ENCODE data around the gene ZNF750. TPM values are rescaled to one million over a fixed set of nuclear protein-coding genes. Genes with fewer than 3 reads are reported as not detected.

The ZNF750 gene
- total RNA-seq, 2 donors from 2014 or later = 7.0 to 10.3 TPM

GRCh38 chr17:82801377-82801970, 38.3 kb downstream of the ZNF750 start:
- WGBS = 96% methylated on average over 63 of the region's 63 CpGs
- Histone ChIP-seq H3K27me3 (replicated peaks; ENCODE audit: insufficient read depth) (no peaks in the 10 kb centered on the region), H3K36me3 (no peaks in the 10 kb centered on the region), H3K4me3 (no peak overlapping the region), H3K27ac (no peak overlapping the region), H3K4me1 (replicated peaks) (no peaks in the 10 kb centered on the region), H3K9me3 (no peaks in the 10 kb centered on the region)
- intact Hi-C loops (cut with DNase I) = no loop called here
- TF ChIP-seq, protein P1, sequence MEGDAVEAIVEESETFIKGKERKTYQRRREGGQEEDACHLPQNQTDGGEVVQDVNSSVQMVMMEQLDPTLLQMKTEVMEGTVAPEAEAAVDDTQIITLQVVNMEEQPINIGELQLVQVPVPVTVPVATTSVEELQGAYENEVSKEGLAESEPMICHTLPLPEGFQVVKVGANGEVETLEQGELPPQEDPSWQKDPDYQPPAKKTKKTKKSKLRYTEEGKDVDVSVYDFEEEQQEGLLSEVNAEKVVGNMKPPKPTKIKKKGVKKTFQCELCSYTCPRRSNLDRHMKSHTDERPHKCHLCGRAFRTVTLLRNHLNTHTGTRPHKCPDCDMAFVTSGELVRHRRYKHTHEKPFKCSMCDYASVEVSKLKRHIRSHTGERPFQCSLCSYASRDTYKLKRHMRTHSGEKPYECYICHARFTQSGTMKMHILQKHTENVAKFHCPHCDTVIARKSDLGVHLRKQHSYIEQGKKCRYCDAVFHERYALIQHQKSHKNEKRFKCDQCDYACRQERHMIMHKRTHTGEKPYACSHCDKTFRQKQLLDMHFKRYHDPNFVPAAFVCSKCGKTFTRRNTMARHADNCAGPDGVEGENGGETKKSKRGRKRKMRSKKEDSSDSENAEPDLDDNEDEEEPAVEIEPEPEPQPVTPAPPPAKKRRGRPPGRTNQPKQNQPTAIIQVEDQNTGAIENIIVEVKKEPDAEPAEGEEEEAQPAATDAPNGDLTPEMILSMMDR (IDR thresholded peaks at IDR 0.05) = no peak
- TF ChIP-seq POLR2A (IDR thresholded peaks at IDR 0.05) (no peak), POLR2AphosphoS5 (IDR thresholded peaks at IDR 0.05) (no peak)
- no peak for DNase-seq (ENCODE audit: low spot score)

- Histone ChIP-seq H3K27me3 (replicated peaks; ENCODE audit: insufficient read depth) (no peaks in the 10 kb centered on the region), H3K4me1 (replicated peaks) (no peaks in the 10 kb centered on the region), H3K4me3 (no peak overlapping the region), H3K36me3 (no peaks in the 10 kb centered on the region), H3K9me3 (no peaks in the 10 kb centered on the region), H3K27ac (no peak overlapping the region)
- intact Hi-C loops (cut with DNase I) = no loop called here
- 95% methylated on average over 15 of the region's 15 CpGs for WGBS
- TF ChIP-seq, protein P1 (IDR thresholded peaks at IDR 0.05) = no peak
- TF ChIP-seq POLR2A (IDR thresholded peaks at IDR 0.05) = no peak
- no peak for TF ChIP-seq POLR2AphosphoS5 (IDR thresholded peaks at IDR 0.05)
- no peak for DNase-seq (ENCODE audit: low spot score)
Measured at GRCh38 chr17:82800885-82801284, 38.9 kb downstream of the ZNF750 start.

DNA sequence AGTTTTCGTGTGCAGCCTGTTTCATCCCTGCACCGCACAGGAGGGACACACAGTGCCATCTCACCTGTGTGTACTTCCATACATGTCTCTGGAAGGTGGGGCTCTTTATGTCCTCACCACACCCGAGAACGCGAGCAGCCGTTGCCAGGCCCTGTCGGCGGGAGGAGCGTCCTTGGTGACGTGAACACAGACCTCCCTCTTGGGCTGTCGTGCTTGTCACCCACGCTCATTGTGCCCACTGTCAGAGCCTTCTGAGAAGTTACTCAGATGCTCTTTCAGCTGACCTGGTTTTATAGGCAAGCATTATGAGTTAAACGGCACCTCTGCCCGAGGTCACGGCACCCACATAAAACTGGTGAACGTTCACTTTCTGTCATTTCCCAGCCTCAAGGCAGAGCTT, 40.2 kb downstream of the ZNF750 start:
- H3K9me3 ChIP-seq = no peaks in the 10 kb centered on the region
- no peak overlapping the region for H3K4me3 ChIP-seq
- 81% methylated on average over 16 of the region's 16 CpGs for WGBS
- no peaks in the 10 kb centered on the region for H3K4me1 ChIP-seq (replicated peaks)
- no peaks in the 10 kb centered on the region for H3K27me3 ChIP-seq (replicated peaks; ENCODE audit: insufficient read depth)
- H3K27ac ChIP-seq = no peak overlapping the region
- H3K36me3 ChIP-seq = no peaks in the 10 kb centered on the region
- no peak for DNase-seq (ENCODE audit: low spot score)
- TF ChIP-seq POLR2AphosphoS5 (IDR thresholded peaks at IDR 0.05) (no peak), POLR2A (IDR thresholded peaks at IDR 0.05) (no peak)
- TF ChIP-seq, protein P1 (IDR thresholded peaks at IDR 0.05) = no peak
- intact Hi-C loops (cut with DNase I) = no loop called here

- 98% methylated on average over 7 of the region's 7 CpGs for WGBS
- H3K27ac ChIP-seq = no peak overlapping the region
- no peaks in the 10 kb centered on the region for H3K4me1 ChIP-seq (replicated peaks)
- no peaks in the 10 kb centered on the region for H3K27me3 ChIP-seq (replicated peaks; ENCODE audit: insufficient read depth)
- intact Hi-C loops (cut with DNase I) = no loop called here
- TF ChIP-seq POLR2AphosphoS5 (IDR thresholded peaks at IDR 0.05) (no peak), POLR2A (IDR thresholded peaks at IDR 0.05) (no peak)
- TF ChIP-seq, protein P1 (IDR thresholded peaks at IDR 0.05) = no peak
- H3K4me3 ChIP-seq = no peak overlapping the region
- no peaks in the 10 kb centered on the region for H3K9me3 ChIP-seq
- no peak for DNase-seq (ENCODE audit: low spot score)
- no peaks in the 10 kb centered on the region for H3K36me3 ChIP-seq
Measured at GRCh38 chr17:82798752-82799151, 41.1 kb downstream of the ZNF750 start.

- H3K4me1 ChIP-seq (replicated peaks) = no peaks in the 10 kb centered on the region
- intact Hi-C loops (cut with DNase I) = no loop called here
- no peaks in the 10 kb centered on the region for H3K36me3 ChIP-seq
- DNase-seq (ENCODE audit: low spot score) = no peak
- no peak overlapping the region for H3K4me3 ChIP-seq
- no peak overlapping the region for H3K27ac ChIP-seq
- no peak for TF ChIP-seq POLR2A (IDR thresholded peaks at IDR 0.05)
- TF ChIP-seq POLR2AphosphoS5 (IDR thresholded peaks at IDR 0.05) = no peak
- TF ChIP-seq, protein P1 (IDR thresholded peaks at IDR 0.05) = no peak
- no peaks in the 10 kb centered on the region for H3K9me3 ChIP-seq
- 94% methylated on average over 9 of the region's 9 CpGs for WGBS
- no peaks in the 10 kb centered on the region for H3K27me3 ChIP-seq (replicated peaks; ENCODE audit: insufficient read depth)
Measured at GRCh38 chr17:82797061-82797460, 42.8 kb downstream of the ZNF750 start.
